ENCODE results near the gene TUBB. TPM values are rescaled to one million over a fixed set of nuclear protein-coding genes. Genes with fewer than 3 reads are reported as not detected.
A peak's percentile ranks its signal among the peaks of the same experiment; 100 is the strongest.

TUBB gene
- total RNA-seq, 4 donors from 2014 or later, result 229 to 281 (median 256) TPM

- no peak for TF ChIP-seq CTCF (IDR thresholded peaks at IDR 0.05)
- ATAC-seq (ENCODE audit: low FRiP score) (no peak), DNase-seq (ENCODE audit: low spot score) (no peak)
These were observed 30.9 kb upstream of the TUBB start for GRCh38 chr6:30689022-30689865.

GRCh38 chr6:30689985-30690384 lies 30.2 kb upstream of the TUBB start:
- DNase-seq (ENCODE audit: low spot score), result no peak
- ATAC-seq (ENCODE audit: low FRiP score), result no peak
- TF ChIP-seq CTCF (IDR thresholded peaks at IDR 0.05), result no peak

- TF ChIP-seq CTCF (IDR thresholded peaks at IDR 0.05), result no peak
- DNase-seq (ENCODE audit: low spot score) (peak; percentile 71), ATAC-seq (ENCODE audit: low FRiP score) (peak; percentile 77)
These were observed 29.5 kb upstream of the TUBB start, which contains the start of gene NRM for GRCh38 chr6:30690403-30691207. TSS of gene NRM (minus strand) at chr6:30690984. CDS start at chr6:30690974, 10 bp downstream.

GRCh38 chr6:30691208-30691847 lies 28.8 kb upstream of the TUBB start:
- no peak for TF ChIP-seq CTCF (IDR thresholded peaks at IDR 0.05)
- DNase-seq (ENCODE audit: low spot score) (no peak), ATAC-seq (ENCODE audit: low FRiP score) (no peak)

GRCh38 chr6:30696432-30696831 lies 23.7 kb upstream of the TUBB start:
- DNase-seq (ENCODE audit: low spot score) (no peak), ATAC-seq (ENCODE audit: low FRiP score) (no peak)
- no peak for TF ChIP-seq CTCF (IDR thresholded peaks at IDR 0.05)

- ATAC-seq (ENCODE audit: low FRiP score) (no peak), DNase-seq (ENCODE audit: low spot score) (no peak)
- TF ChIP-seq CTCF (IDR thresholded peaks at IDR 0.05), result no peak
These were observed 19.8 kb upstream of the TUBB start for GRCh38 chr6:30700340-30700739.

All from omental fat pad (tissue), 4 donors.